Stimulated activated memory B cell treated with anti-CD40 and anti-IgM and Interleukin-4, amounts not matched to agents 10 μg/mL and 1 μg/mL and 100 μg/mL, for 72 hours (primary cell): ENCODE results near the gene MZF1.
A peak's percentile ranks its signal among the peaks of the same experiment; 100 is the strongest.
"Not testable (repeated sequence)": the region's sequence is repeated elsewhere in the genome, so short reads cannot be mapped to it uniquely, and the experiment has no call there.

Source experiments
- ATAC-seq: fragments of 150-1000 bp; cut with Tn5 transposase; 2 replicates; pipeline ENCODE4 v1.10.0; 2021
- H3K27ac Mint-ChIP-seq: one replicate; pipeline ENCODE4 v1.8.0; 2022; ENCODE audit warnings: mild to moderate bottlenecking, mixed read lengths
- H3K27me3 Mint-ChIP-seq: one replicate; pipeline ENCODE4 v1.8.0; 2022; ENCODE audit warnings: mixed read lengths
- H3K36me3 Mint-ChIP-seq: one replicate; pipeline ENCODE4 v1.8.0; 2022; ENCODE audit warnings: mixed read lengths
- H3K4me1 Mint-ChIP-seq: one replicate; pipeline ENCODE4 v1.8.0; 2022; ENCODE audit warnings: mixed read lengths
- H3K4me3 Mint-ChIP-seq: one replicate; pipeline ENCODE4 v1.8.0; 2022; ENCODE audit warnings: mild to moderate bottlenecking, moderate library complexity, mixed read lengths
- H3K9me3 Mint-ChIP-seq: one replicate; pipeline ENCODE4 v1.8.0; 2022; ENCODE audit warnings: mixed read lengths

Gene MZF1

DNA sequence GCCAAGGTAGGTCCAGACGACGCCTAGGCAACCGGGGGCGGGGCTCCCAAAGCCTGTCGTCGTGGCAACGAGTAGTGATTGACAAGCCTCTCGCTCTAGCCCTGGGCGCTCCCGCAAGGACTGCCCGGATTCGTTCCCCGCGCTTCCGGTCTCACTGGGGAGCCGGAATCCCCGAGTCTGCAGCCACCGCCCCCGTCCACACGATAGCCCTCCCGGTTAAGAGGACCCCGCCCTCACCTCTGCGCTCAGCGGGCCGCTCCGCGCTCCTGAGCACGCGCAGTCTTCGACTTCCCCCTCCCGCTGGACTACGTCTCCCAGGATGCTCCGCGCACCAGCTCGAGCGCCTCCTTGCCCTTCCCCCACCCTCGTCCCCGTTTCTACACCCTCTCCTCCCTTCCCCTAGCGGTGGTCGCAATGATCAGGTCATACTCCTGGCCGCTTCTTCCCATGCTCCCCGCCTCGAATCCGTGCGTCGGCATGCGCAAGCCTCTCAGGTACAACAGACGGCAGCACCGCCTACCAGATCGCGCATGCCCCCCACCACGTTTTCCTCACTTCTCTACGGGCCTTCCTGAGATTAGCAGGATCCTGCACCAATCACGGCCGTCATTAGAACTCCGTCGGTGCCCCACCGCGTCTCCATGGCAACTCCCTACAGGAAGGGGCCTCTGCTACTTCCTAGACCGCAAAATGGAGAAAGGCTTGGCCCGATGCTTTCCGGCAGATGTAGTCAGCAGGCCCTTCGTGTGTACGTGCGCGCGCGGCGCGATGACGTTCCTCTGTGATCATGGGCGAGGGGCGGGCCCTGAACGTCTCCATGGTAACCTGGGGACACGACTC is at the start of gene MZF1:
MZF1 (minus strand) TSS at position 518 of the 840 bp plus-strand sequence. CDS start 1,946 bp downstream, outside the sequence.
- Mint-ChIP-seq H3K27me3 (no peaks in the 10 kb centered on the region), H3K4me3 (peak within 1 kb of the TSS; percentile 91), H3K36me3 (peaks cover 29% of the 10 kb centered on the region), H3K4me1 (peaks cover 52% of the 10 kb centered on the region), H3K9me3 (peaks cover 3% of the 10 kb centered on the region), H3K27ac (peak within 1 kb of the TSS; percentile 93)
- ATAC-seq: peak; percentile 84

DNA sequence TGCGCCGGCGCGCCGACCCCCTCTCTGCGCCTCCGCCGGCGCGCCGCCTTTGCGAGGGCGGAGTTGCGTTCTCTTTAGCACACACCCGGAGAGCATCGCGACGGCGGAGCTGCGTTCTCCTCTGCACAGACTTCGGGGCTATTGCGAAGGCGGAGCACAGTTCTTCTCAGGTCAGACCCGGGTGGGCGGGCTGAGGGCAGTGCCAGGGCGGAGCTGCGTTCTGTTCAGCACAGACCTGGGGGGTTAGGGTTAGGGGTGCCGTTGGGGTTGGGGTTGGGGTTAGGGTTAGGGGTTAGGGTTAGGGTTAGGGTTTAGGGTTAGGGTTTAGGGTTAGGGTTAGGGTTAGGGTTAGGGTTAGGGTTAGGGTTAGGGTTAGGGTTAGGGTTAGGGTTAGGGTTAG is 34.1 kb upstream of the MZF1 start:
- H3K4me1 Mint-ChIP-seq, H3K27me3 Mint-ChIP-seq, H3K9me3 Mint-ChIP-seq: not testable (repeated sequence)

DNA sequence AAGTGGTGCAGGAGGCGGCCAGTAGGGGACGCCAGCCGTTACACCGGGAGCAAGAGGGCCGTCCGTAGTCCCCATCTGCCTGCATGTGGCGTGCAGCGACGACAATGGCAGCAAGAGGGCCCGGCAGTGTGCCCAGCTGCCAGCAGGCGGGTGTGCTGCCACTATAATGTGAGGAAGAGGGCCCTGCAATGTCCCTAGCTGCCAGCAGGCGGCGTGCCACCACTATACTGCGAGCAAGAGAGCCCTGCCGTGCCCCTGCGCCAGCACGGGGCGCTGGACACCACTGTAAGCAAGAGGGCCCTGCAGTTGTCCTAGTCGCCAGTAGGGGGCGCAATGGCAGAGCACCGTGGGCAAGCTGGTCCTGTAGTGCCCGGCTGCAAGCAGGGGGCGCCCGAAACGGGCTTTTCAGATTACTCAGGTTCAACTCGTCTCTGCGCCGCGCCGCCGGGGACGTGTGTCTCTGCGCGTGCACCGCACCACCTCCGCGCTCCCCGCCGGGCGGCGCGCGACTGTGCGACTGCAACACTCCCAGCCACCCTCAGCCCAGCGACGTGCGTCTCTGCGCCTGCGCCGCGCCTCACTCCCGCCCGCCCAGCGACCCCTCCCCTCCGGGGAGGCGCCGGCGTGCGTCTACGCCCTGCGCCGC is 33.2 kb upstream of the MZF1 start:
- H3K4me3 Mint-ChIP-seq, ATAC-seq, H3K27ac Mint-ChIP-seq, H3K36me3 Mint-ChIP-seq, H3K9me3 Mint-ChIP-seq, H3K27me3 Mint-ChIP-seq, H3K4me1 Mint-ChIP-seq: not testable (repeated sequence)

More for the DNA sequence above, 34.1 kb upstream of the MZF1 start:
- H3K36me3 Mint-ChIP-seq, ATAC-seq, H3K27ac Mint-ChIP-seq, H3K4me3 Mint-ChIP-seq: not testable (repeated sequence)

DNA sequence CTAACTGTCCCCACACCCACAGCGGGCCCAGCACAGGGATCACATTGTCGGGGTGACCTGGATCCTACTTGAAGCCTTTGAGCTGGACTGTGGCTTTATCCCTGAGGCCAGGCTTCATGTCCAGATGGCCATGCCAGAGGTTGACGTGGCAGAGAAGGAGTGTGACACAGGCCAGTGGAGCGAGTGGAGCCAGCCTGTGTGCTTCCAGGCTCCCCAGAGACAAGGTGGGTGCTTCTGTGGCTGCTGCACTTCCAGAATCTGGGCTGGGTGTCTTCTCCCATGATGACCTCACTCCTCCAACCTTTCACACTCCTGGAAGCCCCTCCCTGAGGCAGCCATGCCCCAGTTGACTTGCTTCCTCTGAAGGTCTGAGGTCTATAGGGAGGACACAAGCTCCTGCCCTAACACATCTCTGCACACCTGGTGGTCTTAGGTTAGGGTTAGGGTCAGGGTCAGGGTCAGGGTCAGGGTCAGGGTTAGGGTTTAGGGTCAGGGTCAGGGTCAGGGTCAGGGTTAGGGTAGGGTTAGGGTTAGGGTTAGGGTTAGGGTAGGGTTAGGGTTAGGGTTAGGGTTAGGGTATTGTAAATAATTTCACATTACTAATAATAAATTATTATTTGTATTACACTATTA is 13.1 kb upstream of the MZF1 start:
- no peaks in the 10 kb centered on the region for H3K27me3 Mint-ChIP-seq
- H3K9me3 Mint-ChIP-seq: no peaks in the 10 kb centered on the region
- no peak overlapping the region for H3K27ac Mint-ChIP-seq
- no peak for ATAC-seq
- no peak overlapping the region for H3K4me3 Mint-ChIP-seq
- H3K36me3 Mint-ChIP-seq: peaks cover 28% of the 10 kb centered on the region
- peaks cover 11% of the 10 kb centered on the region for H3K4me1 Mint-ChIP-seq

DNA sequence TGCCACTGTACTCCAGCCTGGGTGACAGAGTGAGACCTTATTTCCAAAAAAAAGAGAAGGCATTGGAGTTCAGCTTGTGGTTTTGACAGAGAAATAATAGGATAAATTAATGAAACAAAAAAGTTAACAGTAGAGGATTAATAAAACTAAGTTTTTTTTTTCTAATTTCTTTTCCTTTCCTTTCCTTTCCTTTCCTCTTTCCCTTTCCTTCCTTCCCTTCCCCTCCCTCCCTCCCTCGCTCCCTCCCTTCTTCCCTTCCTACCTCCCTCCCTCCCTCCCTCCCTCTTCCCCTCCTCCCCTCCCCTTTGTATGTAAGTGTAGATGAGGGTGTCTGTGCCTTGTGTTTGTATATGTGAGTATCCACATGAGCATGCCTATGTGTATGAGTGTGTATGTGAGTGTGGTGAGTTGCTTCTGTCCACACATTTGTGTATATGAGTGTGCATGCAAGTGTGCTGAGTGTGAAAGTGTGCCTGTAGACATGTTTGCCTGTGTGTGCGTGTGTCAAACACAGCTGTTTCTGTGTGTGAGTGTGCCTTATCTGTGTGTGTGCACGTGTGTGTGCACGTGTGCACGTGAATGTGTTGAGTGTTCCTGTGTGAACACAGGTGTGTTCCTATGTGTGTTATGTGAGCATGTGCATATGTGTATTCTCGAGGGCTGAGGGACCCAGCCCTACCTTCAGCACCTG is 12.5 kb upstream of the MZF1 start:
- Mint-ChIP-seq H3K4me1 (peaks cover 17% of the 10 kb centered on the region), H3K36me3 (peaks cover 31% of the 10 kb centered on the region), H3K9me3 (no peaks in the 10 kb centered on the region), H3K4me3 (no peak overlapping the region), H3K27me3 (no peaks in the 10 kb centered on the region), H3K27ac (no peak overlapping the region)
- no peak for ATAC-seq

- H3K36me3 Mint-ChIP-seq: peaks cover 33% of the 10 kb centered on the region
- no peaks in the 10 kb centered on the region for H3K9me3 Mint-ChIP-seq
- ATAC-seq: no peak
- no peak overlapping the region for H3K4me3 Mint-ChIP-seq
- H3K27ac Mint-ChIP-seq: no peak overlapping the region
- no peaks in the 10 kb centered on the region for H3K27me3 Mint-ChIP-seq
- H3K4me1 Mint-ChIP-seq: peaks cover 21% of the 10 kb centered on the region
These were observed 11.6 kb upstream of the MZF1 start for GRCh38 chr19:58584498-58585441.

DNA sequence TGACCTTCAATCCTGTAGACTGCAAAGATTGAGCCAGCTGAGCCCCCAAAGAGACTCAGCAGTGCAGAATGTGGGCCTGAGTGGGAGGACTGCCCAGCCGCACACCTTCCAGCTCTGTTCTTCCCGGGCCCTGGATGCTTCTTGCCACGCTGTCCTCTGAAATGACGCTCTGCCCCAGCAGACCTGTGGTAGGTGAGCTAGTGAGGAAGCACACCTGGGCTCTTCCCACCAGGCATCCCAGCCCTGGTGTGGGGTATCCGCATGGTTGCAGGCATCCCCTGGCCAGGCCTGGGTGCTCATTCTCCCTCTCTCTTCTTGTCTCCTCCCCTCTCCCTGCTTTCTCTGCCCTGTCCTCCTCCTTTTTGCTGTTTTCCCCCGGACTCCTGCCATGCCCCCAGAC is 9.8 kb upstream of the MZF1 start:
- no peak overlapping the region for H3K27ac Mint-ChIP-seq
- ATAC-seq: no peak

GRCh38 chr19:58581227-58582141 is 8.3 kb upstream of the MZF1 start:
- Mint-ChIP-seq H3K9me3 (no peaks in the 10 kb centered on the region), H3K27me3 (no peaks in the 10 kb centered on the region), H3K36me3 (peaks cover 46% of the 10 kb centered on the region), H3K4me3 (no peak overlapping the region), H3K4me1 (peaks cover 44% of the 10 kb centered on the region), H3K27ac (no peak overlapping the region)
- peak; percentile 95 for ATAC-seq

More for the DNA sequence above, 9.8 kb upstream of the MZF1 start:
- Mint-ChIP-seq H3K4me1 (peaks cover 38% of the 10 kb centered on the region), H3K4me3 (no peak overlapping the region), H3K9me3 (no peaks in the 10 kb centered on the region), H3K27me3 (no peaks in the 10 kb centered on the region), H3K36me3 (peaks cover 42% of the 10 kb centered on the region)

DNA sequence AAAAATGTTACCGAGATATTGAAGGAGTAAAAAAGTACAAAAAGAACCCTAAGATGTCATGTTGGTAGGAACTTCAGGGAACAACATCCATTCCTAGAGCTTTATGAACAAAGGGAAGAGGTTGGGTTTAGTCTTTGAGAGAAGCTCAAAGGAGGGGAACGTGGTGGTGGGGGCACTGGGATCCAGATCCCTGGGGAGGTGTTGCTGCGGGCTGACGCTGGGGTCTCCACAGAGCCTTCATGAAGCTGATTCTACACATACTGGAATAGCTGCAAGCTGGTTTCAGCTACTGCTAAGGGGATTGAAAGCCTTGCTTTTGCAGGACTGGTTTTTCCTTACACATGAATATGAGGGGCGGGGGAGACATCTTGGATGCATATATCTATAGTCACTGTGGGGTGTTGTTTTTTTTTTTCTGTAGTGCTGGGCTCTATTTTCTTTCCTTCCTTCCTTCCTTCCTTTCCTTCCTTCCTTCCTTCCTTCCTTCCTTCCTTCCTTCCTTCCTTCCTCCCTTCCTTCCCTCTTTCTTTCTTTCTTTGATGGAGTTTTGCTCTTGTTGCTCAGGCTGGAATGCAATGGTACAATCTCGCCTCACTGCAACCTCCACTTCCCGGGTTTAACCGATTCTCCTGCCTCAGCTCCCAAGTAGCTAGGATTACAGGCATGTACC is 6.5 kb upstream of the MZF1 start:
- Mint-ChIP-seq H3K27ac (peak overlapping the region; percentile 57), H3K27me3 (no peaks in the 10 kb centered on the region), H3K9me3 (no peaks in the 10 kb centered on the region), H3K4me1 (peaks cover 47% of the 10 kb centered on the region), H3K4me3 (no peak overlapping the region), H3K36me3 (peaks cover 36% of the 10 kb centered on the region)
- no peak for ATAC-seq

DNA sequence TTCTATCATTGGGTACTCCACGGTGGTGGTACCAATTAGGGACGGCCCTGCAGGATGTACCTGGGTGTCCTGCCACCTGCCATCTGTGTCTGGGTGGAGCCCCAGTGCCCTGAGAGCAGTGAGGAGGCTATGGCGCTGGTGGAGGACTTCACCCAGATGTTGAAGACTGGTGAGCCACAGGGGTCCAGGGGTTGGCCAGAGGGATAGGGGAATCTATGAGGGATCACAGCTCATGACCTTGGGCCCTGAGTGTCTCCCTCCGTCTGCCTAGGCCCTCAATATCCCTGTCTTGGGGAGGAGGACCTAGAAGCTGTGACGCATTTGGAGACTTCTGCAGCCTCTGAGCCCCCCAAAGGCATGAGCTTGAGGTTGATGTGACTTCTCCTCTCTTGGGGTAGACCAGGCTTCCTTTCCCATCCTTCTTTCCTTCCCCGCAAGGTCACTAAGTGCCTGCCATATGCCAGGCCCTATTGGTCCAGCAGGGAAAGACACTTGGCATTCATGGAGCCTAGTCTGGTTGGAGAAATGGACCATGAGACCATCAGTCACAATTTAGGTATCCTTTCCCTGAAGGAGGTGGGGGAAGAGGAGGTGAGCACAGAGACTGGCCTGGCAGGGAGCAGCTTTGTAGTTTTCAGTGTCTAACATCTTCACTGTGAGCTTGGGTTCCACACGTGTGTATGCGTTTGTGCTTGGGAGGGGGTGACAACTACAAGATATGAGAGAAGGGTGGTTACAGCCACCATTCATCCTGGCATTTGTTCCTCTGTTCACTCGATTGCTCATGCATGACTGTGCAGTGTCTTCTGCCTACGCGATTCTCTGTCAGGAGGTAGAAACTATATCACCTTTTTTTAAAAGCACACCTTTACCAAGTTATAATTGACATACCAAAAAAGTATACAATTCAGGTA is 5.1 kb upstream of the MZF1 start:
- ATAC-seq: no peak
- Mint-ChIP-seq H3K4me1 (peaks cover 57% of the 10 kb centered on the region), H3K36me3 (peaks cover 34% of the 10 kb centered on the region), H3K4me3 (no peak overlapping the region), H3K9me3 (no peaks in the 10 kb centered on the region), H3K27ac (peak overlapping the region; percentile 57), H3K27me3 (no peaks in the 10 kb centered on the region)

GRCh38 chr19:58577581-58577980 is 4.4 kb upstream of the MZF1 start:
- not testable (repeated sequence) for H3K9me3 Mint-ChIP-seq, H3K27me3 Mint-ChIP-seq, ATAC-seq, H3K4me3 Mint-ChIP-seq
- Mint-ChIP-seq H3K4me1 (peaks cover 57% of the 10 kb centered on the region), H3K27ac (peak overlapping the region; percentile 57), H3K36me3 (peaks cover 27% of the 10 kb centered on the region)
